Effector memory CD8-positive, alpha-beta T cell (primary cell): Measurements from ENCODE around the gene KEL.

ENCODE experiments used
- ATAC-seq: fragments of 150-1000 bp; cut with Tn5 transposase; replicated peaks from 2 replicates; pipeline ENCODE4 v1.10.0; 2021; ENCODE audit warnings: mild to moderate bottlenecking, moderate library complexity
- DNase-seq, 3 experiments: peaks; one replicate each; pipeline ENCODE4 v3.0.0; 2021
- H3K27ac Mint-ChIP-seq, 2 donors: one replicate each; pipeline ENCODE4 v1.8.0; 2022; ENCODE audit warnings: mild to moderate bottlenecking in 2 of 2, mixed read lengths in 2 of 2, moderate library complexity in 2 of 2
- H3K27me3 Mint-ChIP-seq, 2 donors: one replicate each; pipeline ENCODE4 v1.8.0; 2022; ENCODE audit warnings: mixed read lengths in 2 of 2
- H3K36me3 Mint-ChIP-seq: one replicate; pipeline ENCODE4 v1.8.0; 2022; ENCODE audit warnings: mild to moderate bottlenecking, moderate library complexity, mixed read lengths; ENCODE audit not compliant: insufficient read depth
- H3K4me1 Mint-ChIP-seq, 2 donors: one replicate each; pipeline ENCODE4 v1.8.0; 2022; ENCODE audit warnings: low read depth in 2 of 2, mixed read lengths in 2 of 2
- H3K4me3 Mint-ChIP-seq, 2 donors: one replicate each; pipeline ENCODE4 v1.8.0; 2022; ENCODE audit warnings: mild to moderate bottlenecking in 2 of 2, mixed read lengths in 2 of 2, moderate library complexity in 2 of 2
- H3K9me3 Mint-ChIP-seq, 2 donors: one replicate each; pipeline ENCODE4 v1.8.0; 2022; ENCODE audit warnings: mixed read lengths in 2 of 2

Gene KEL

GRCh38 chr7:142933092-142933475, 29.1 kb downstream of the KEL start:
- H3K27me3 Mint-ChIP-seq: peaks cover 29 to 47% of the 10 kb centered on the region in 2 donors
- H3K4me1 Mint-ChIP-seq: peaks cover 0 to 3% of the 10 kb centered on the region in 2 donors
- no peak for ATAC-seq
- DNase-seq: no peak
- H3K36me3 Mint-ChIP-seq: no peaks in the 10 kb centered on the region
- no peaks in the 10 kb centered on the region for H3K9me3 Mint-ChIP-seq
- no peak overlapping the region for H3K27ac Mint-ChIP-seq
- H3K4me3 Mint-ChIP-seq: no peak overlapping the region

GRCh38 chr7:142932386-142933091, 29.6 kb downstream of the KEL start:
- DNase-seq (no peak), ATAC-seq (no peak)
- H3K9me3 Mint-ChIP-seq: no peaks in the 10 kb centered on the region
- H3K36me3 Mint-ChIP-seq: no peaks in the 10 kb centered on the region
- no peak overlapping the region for H3K27ac Mint-ChIP-seq
- peaks cover 0 to 3% of the 10 kb centered on the region in 2 donors for H3K4me1 Mint-ChIP-seq
- no peak overlapping the region for H3K4me3 Mint-ChIP-seq
- H3K27me3 Mint-ChIP-seq: peaks cover 29 to 52% of the 10 kb centered on the region in 2 donors

- Mint-ChIP-seq H3K27me3 (peaks cover 18 to 46% of the 10 kb centered on the region in 2 donors), H3K27ac (no peak overlapping the region), H3K9me3 (no peaks in the 10 kb centered on the region), H3K4me3 (no peak overlapping the region), H3K36me3 (no peaks in the 10 kb centered on the region), H3K4me1 (peaks cover 0 to 5% of the 10 kb centered on the region in 2 donors)
- no peak for DNase-seq
- ATAC-seq: no peak
Measured at GRCh38 chr7:142930126-142930730, 31.9 kb downstream of the KEL start.

GRCh38 chr7:142927949-142928348, 34.2 kb downstream of the KEL start:
- no peaks in the 10 kb centered on the region for H3K36me3 Mint-ChIP-seq
- DNase-seq (no peak), ATAC-seq (no peak)
- peaks cover 9 to 34% of the 10 kb centered on the region in 2 donors for H3K27me3 Mint-ChIP-seq
- H3K4me1 Mint-ChIP-seq: peaks cover 0 to 2% of the 10 kb centered on the region in 2 donors
- H3K27ac Mint-ChIP-seq: no peak overlapping the region
- H3K4me3 Mint-ChIP-seq: no peak overlapping the region
- H3K9me3 Mint-ChIP-seq: no peaks in the 10 kb centered on the region

GRCh38 chr7:142927085-142927745, 34.9 kb downstream of the KEL start:
- Mint-ChIP-seq H3K4me3 (no peak overlapping the region), H3K36me3 (no peaks in the 10 kb centered on the region), H3K4me1 (peaks cover 0 to 2% of the 10 kb centered on the region in 2 donors), H3K9me3 (no peaks in the 10 kb centered on the region), H3K27me3 (peaks cover 5 to 30% of the 10 kb centered on the region in 2 donors), H3K27ac (no peak overlapping the region)
- ATAC-seq (no peak), DNase-seq (no peak)

GRCh38 chr7:142925413-142925812, 36.8 kb downstream of the KEL start:
- ATAC-seq (no peak), DNase-seq (no peak)
- Mint-ChIP-seq H3K4me3 (no peak overlapping the region), H3K4me1 (peaks cover 0 to 2% of the 10 kb centered on the region in 2 donors), H3K9me3 (no peaks in the 10 kb centered on the region), H3K36me3 (no peaks in the 10 kb centered on the region), H3K27me3 (peaks cover 3 to 29% of the 10 kb centered on the region in 2 donors), H3K27ac (no peak overlapping the region)

GRCh38 chr7:142923391-142923790, 38.8 kb downstream of the KEL start:
- H3K9me3 Mint-ChIP-seq: no peaks in the 10 kb centered on the region
- H3K4me1 Mint-ChIP-seq: peaks cover 0 to 2% of the 10 kb centered on the region in 2 donors
- H3K36me3 Mint-ChIP-seq: no peaks in the 10 kb centered on the region
- H3K27me3 Mint-ChIP-seq: peaks cover 0 to 35% of the 10 kb centered on the region in 2 donors
- no peak overlapping the region for H3K4me3 Mint-ChIP-seq
- no peak for DNase-seq
- no peak for ATAC-seq
- H3K27ac Mint-ChIP-seq: no peak overlapping the region

- Mint-ChIP-seq H3K9me3 (no peaks in the 10 kb centered on the region), H3K4me1 (no peaks in the 10 kb centered on the region), H3K36me3 (no peaks in the 10 kb centered on the region), H3K27ac (no peak overlapping the region), H3K27me3 (peaks cover 6 to 45% of the 10 kb centered on the region in 2 donors), H3K4me3 (no peak overlapping the region)
- ATAC-seq (no peak), DNase-seq (no peak)
Measured at GRCh38 chr7:142919656-142920055, 42.5 kb downstream of the KEL start.

- no peaks in the 10 kb centered on the region for H3K36me3 Mint-ChIP-seq
- ATAC-seq: no peak
- no peaks in the 10 kb centered on the region for H3K4me1 Mint-ChIP-seq
- no peaks in the 10 kb centered on the region for H3K9me3 Mint-ChIP-seq
- no peak overlapping the region for H3K27ac Mint-ChIP-seq
- H3K4me3 Mint-ChIP-seq: no peak overlapping the region
- no peak for DNase-seq
- peaks cover 14 to 52% of the 10 kb centered on the region in 2 donors for H3K27me3 Mint-ChIP-seq
Measured at GRCh38 chr7:142918901-142919300, 43.3 kb downstream of the KEL start.

GRCh38 chr7:142917447-142917846, 44.7 kb downstream of the KEL start:
- Mint-ChIP-seq H3K27me3 (peaks cover 24 to 65% of the 10 kb centered on the region in 2 donors), H3K9me3 (no peaks in the 10 kb centered on the region), H3K4me1 (no peaks in the 10 kb centered on the region), H3K36me3 (no peaks in the 10 kb centered on the region), H3K27ac (no peak overlapping the region), H3K4me3 (no peak overlapping the region)
- no peak for DNase-seq
- no peak for ATAC-seq

- no peaks in the 10 kb centered on the region for H3K9me3 Mint-ChIP-seq
- no peak for DNase-seq
- no peak overlapping the region for H3K4me3 Mint-ChIP-seq
- H3K27me3 Mint-ChIP-seq: peaks cover 33 to 74% of the 10 kb centered on the region in 2 donors
- no peaks in the 10 kb centered on the region for H3K36me3 Mint-ChIP-seq
- ATAC-seq: no peak
- no peaks in the 10 kb centered on the region for H3K4me1 Mint-ChIP-seq
- no peak overlapping the region for H3K27ac Mint-ChIP-seq
Measured at GRCh38 chr7:142916508-142916907, 45.7 kb downstream of the KEL start.

- DNase-seq (no peak), ATAC-seq (no peak)
- Mint-ChIP-seq H3K4me1 (no peaks in the 10 kb centered on the region), H3K4me3 (no peak overlapping the region), H3K36me3 (no peaks in the 10 kb centered on the region), H3K27ac (no peak overlapping the region), H3K27me3 (peaks cover 44 to 86% of the 10 kb centered on the region in 2 donors), H3K9me3 (no peaks in the 10 kb centered on the region)
Measured at GRCh38 chr7:142915315-142915714, 46.8 kb downstream of the KEL start.

GRCh38 chr7:142914121-142914520, 48.0 kb downstream of the KEL start:
- DNase-seq (no peak), ATAC-seq (no peak)
- Mint-ChIP-seq H3K27ac (no peak overlapping the region), H3K9me3 (no peaks in the 10 kb centered on the region), H3K36me3 (no peaks in the 10 kb centered on the region), H3K27me3 (peaks cover 52 to 84% of the 10 kb centered on the region in 2 donors), H3K4me3 (no peak overlapping the region), H3K4me1 (no peaks in the 10 kb centered on the region)

- Mint-ChIP-seq H3K9me3 (no peaks in the 10 kb centered on the region), H3K36me3 (no peaks in the 10 kb centered on the region), H3K4me1 (no peaks in the 10 kb centered on the region), H3K4me3 (no peak overlapping the region), H3K27ac (no peak overlapping the region), H3K27me3 (peaks cover 57 to 84% of the 10 kb centered on the region in 2 donors)
- DNase-seq (no peak), ATAC-seq (no peak)
Measured at GRCh38 chr7:142913566-142913965, 48.6 kb downstream of the KEL start.
